ENCODE data around the gene SRPK3.

DNA sequence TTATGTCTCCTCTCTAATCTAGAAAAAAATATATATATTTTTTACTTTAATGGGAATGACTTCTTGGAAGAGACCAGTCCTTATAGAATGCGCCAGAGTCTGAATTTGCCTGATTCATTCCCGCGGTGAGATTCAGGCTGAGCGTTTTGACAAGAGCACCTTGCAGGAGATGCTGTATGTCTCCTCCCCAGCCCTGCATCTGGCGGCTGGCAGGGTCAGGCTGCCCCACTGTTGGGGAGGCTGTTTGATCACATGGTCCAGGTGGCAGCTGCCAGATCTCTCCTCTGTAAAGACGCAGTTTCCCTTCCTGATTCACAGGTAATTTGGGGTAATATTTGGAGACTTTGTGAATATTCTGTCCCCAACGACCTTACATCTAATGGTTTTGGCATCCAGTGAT, 39.8 kb downstream of the SRPK3 start:
- TF ChIP-seq CTCF (IDR thresholded peaks at IDR 0.05; ENCODE audit: low read length) (no peak), EZH2 (IDR thresholded peaks at IDR 0.05; ENCODE audit: borderline replicate concordance, low read length) (no peak)
